Loucy (cell line): ENCODE measurements around the gene SPTB.

Experiments
- H2AFZ ChIP-seq: fragments of 200-600 bp; sonication (generic); 2 replicates; pipeline ENCODE4 v1.6.0; 2016; ENCODE audit warnings: antibody characterized with exemption, mild to moderate bottlenecking, low read length, moderate library complexity
- H3F3A ChIP-seq: fragments of 200-600 bp; 2 replicates; pipeline ENCODE4 v1.6.0; 2016; ENCODE audit warnings: antibody characterized with exemption, low read depth, mild to moderate bottlenecking
- H3K27me3 ChIP-seq: fragments of 200-600 bp; sonication (generic); 2 replicates; pipeline ENCODE4 v1.6.1; 2014; ENCODE audit warnings: low read length, mild to moderate bottlenecking; ENCODE audit not compliant: insufficient read depth, poor library complexity, severe bottlenecking
- H3K36me3 ChIP-seq: fragments of 200-600 bp; sonication (generic); 2 replicates; pipeline ENCODE4 v1.6.1; 2016; ENCODE audit warnings: low read length; ENCODE audit not compliant: insufficient read depth
- H3K4me1 ChIP-seq: fragments of 200-600 bp; sonication (generic); 2 replicates; pipeline ENCODE4 v1.5.1; 2014; ENCODE audit warnings: low read length, mild to moderate bottlenecking; ENCODE audit not compliant: insufficient read depth, poor library complexity, severe bottlenecking
- H3K4me2 ChIP-seq: fragments of 200-600 bp; sonication (generic); 2 replicates; pipeline ENCODE4 v1.6.0; 2014; ENCODE audit warnings: antibody characterized with exemption, low read length, low read depth, mild to moderate bottlenecking; ENCODE audit not compliant: poor library complexity, severe bottlenecking
- H3K4me3 ChIP-seq: fragments of 200-600 bp; sonication (generic); 2 replicates; pipeline ENCODE4 v1.5.1; 2014; ENCODE audit warnings: low read length, mild to moderate bottlenecking, mixed read lengths; ENCODE audit not compliant: poor library complexity, severe bottlenecking
- H3K79me2 ChIP-seq: fragments of 200-600 bp; sonication (generic); 2 replicates; pipeline ENCODE4 v1.6.1; 2014; ENCODE audit warnings: low read length; ENCODE audit not compliant: insufficient read depth
- H3K9ac ChIP-seq: fragments of 200-600 bp; sonication (generic); 2 replicates; pipeline ENCODE4 v1.6.0; 2014; ENCODE audit warnings: mild to moderate bottlenecking, low read depth, low read length, moderate library complexity; ENCODE audit not compliant: poor library complexity, severe bottlenecking
- H3K9me2 ChIP-seq: fragments of 200-600 bp; sonication (generic); replicated peaks from 2 replicates; pipeline ENCODE4 v1.6.1; 2016; ENCODE audit warnings: low read depth, low read length, mixed read lengths
- H3K9me3 ChIP-seq: fragments of 200-600 bp; sonication (generic); 2 replicates; pipeline ENCODE4 v1.6.1; 2014; ENCODE audit warnings: mild to moderate bottlenecking, antibody characterized with exemption, low read length, low read depth; ENCODE audit not compliant: insufficient read depth
- H4K20me1 ChIP-seq: fragments of 200-600 bp; sonication (generic); 2 replicates; pipeline ENCODE4 v1.6.0; 2014; ENCODE audit warnings: antibody characterized with exemption, low read length, mild to moderate bottlenecking; ENCODE audit not compliant: insufficient read depth, poor library complexity, severe bottlenecking
- CTCF ChIP-seq: fragments of 200-600 bp; sonication (generic); conservative IDR thresholded peaks from 2 replicates; pipeline ENCODE4 v1.5.1; 2014; ENCODE audit warnings: mild to moderate bottlenecking, antibody characterized with exemption, low read length
- EZH2phosphoT487 ChIP-seq: fragments of 200-600 bp; IDR thresholded peaks from 2 replicates; pipeline ENCODE4 v1.6.1; 2018; ENCODE audit warnings: antibody characterized with exemption, mild to moderate bottlenecking, moderate library complexity, borderline replicate concordance

SPTB gene

GRCh38 chr14:64799555-64799954 is 80.2 kb downstream of the SPTB start:
- H4K20me1 ChIP-seq: no peaks in the 10 kb centered on the region
- H3K4me3 ChIP-seq: no peak overlapping the region
- peak overlapping the region; percentile 62; the same call in 1 of the 2 replicates for H2AFZ ChIP-seq
- H3K4me2 ChIP-seq: no peak overlapping the region
- no peak overlapping the region for H3K9ac ChIP-seq
- H3K9me2 ChIP-seq: no peaks in the 10 kb centered on the region
- no peaks in the 10 kb centered on the region for H3K27me3 ChIP-seq
- no peaks in the 10 kb centered on the region for H3K9me3 ChIP-seq
- H3K36me3 ChIP-seq: no peaks in the 10 kb centered on the region
- H3K79me2 ChIP-seq: no peaks in the 10 kb centered on the region
- TF ChIP-seq EZH2phosphoT487: no peak
- TF ChIP-seq CTCF: no peak
- peaks cover 3% of the 10 kb centered on the region for H3K4me1 ChIP-seq
- H3F3A ChIP-seq: no peaks in the 10 kb centered on the region

GRCh38 chr14:64796369-64796768 is 83.3 kb downstream of the SPTB start:
- H3K27me3 ChIP-seq: no peaks in the 10 kb centered on the region
- no peak overlapping the region for H3K4me2 ChIP-seq
- H4K20me1 ChIP-seq: no peaks in the 10 kb centered on the region
- no peak overlapping the region for H2AFZ ChIP-seq
- peaks cover 3% of the 10 kb centered on the region for H3K4me1 ChIP-seq
- no peaks in the 10 kb centered on the region for H3K36me3 ChIP-seq
- no peaks in the 10 kb centered on the region for H3K79me2 ChIP-seq
- H3K4me3 ChIP-seq: no peak overlapping the region
- H3K9ac ChIP-seq: no peak overlapping the region
- TF ChIP-seq CTCF (no peak), EZH2phosphoT487 (no peak)
- no peaks in the 10 kb centered on the region for H3F3A ChIP-seq
- no peaks in the 10 kb centered on the region for H3K9me3 ChIP-seq
- H3K9me2 ChIP-seq: no peaks in the 10 kb centered on the region

- Histone ChIP-seq H3K4me1 (peaks cover 3% of the 10 kb centered on the region), H2AFZ (no peak overlapping the region), H3F3A (no peaks in the 10 kb centered on the region), H3K79me2 (no peaks in the 10 kb centered on the region), H3K27me3 (no peaks in the 10 kb centered on the region), H3K4me2 (no peak overlapping the region), H3K9me2 (no peaks in the 10 kb centered on the region), H3K36me3 (no peaks in the 10 kb centered on the region), H3K9ac (no peak overlapping the region), H3K9me3 (no peaks in the 10 kb centered on the region), H3K4me3 (no peak overlapping the region), H4K20me1 (no peaks in the 10 kb centered on the region)
- TF ChIP-seq EZH2phosphoT487: no peak
- no peak for TF ChIP-seq CTCF
These were observed 83.8 kb downstream of the SPTB start for GRCh38 chr14:64795921-64796320.
